ENCODE results near the gene IRF3.

Gene IRF3

GRCh38 chr19:49614096-49614833 lies 51.4 kb downstream of the IRF3 start:
- no peak for DNase-seq

- no peak for DNase-seq
These were observed 52.3 kb downstream of the IRF3 start for GRCh38 chr19:49613374-49613773.
